CD14-positive monocyte (primary cell): ENCODE results near the gene FAF1. TPM values are rescaled to one million over a fixed set of nuclear protein-coding genes. Genes with fewer than 3 reads are reported as not detected.

Experiments
- DNase-seq, 3 donors: peaks; one replicate each; pipeline ENCODE4 v3.0.0-alpha.2; 2011 to 2022
- H2AFZ ChIP-seq: 2 replicates; pipeline ENCODE4 v1.6.0; 2012; ENCODE audit warnings: mild to moderate bottlenecking, low read depth, low read length, inconsistent platforms; ENCODE audit not compliant: insufficient read depth, poor library complexity, severe bottlenecking
- H3K27ac ChIP-seq, 2 donors: 1 replicate in 1 of 2; 2 replicates in 1 of 2; pipeline ENCODE4 v1.5.1; 2012 to 2013; ENCODE audit warnings: low read length in 2 of 2, control low read depth in 1 of 2, inconsistent platforms in 1 of 2, low read depth in 1 of 2, mild to moderate bottlenecking in 1 of 2
- H3K27me3 ChIP-seq, 2 donors: one replicate each; pipeline versions ENCODE4 v1.6.0 to v1.6.1; 2011 to 2013; ENCODE audit warnings: low read length in 2 of 2; ENCODE audit not compliant: control insufficient read depth in 2 of 2, insufficient read depth in 2 of 2
- H3K36me3 ChIP-seq, 2 donors: replicated peaks in 1 of 2; 1 replicate in 1 of 2; 2 replicates in 1 of 2; pipeline versions ENCODE4 v1.5.1 to v1.6.1; 2012 to 2013; ENCODE audit warnings: low read length in 2 of 2, control low read depth in 1 of 2, inconsistent platforms in 1 of 2, mild to moderate bottlenecking in 1 of 2; ENCODE audit not compliant: insufficient read depth in 2 of 2, control insufficient read depth in 1 of 2
- H3K4me1 ChIP-seq, 2 donors: 1 replicate in 1 of 2; 2 replicates in 1 of 2; pipeline versions ENCODE4 v1.5.1 to v1.6.1; 2012 to 2013; ENCODE audit warnings: low read length in 2 of 2, control low read depth in 1 of 2, inconsistent platforms in 1 of 2, mild to moderate bottlenecking in 1 of 2, moderate library complexity in 1 of 2; ENCODE audit not compliant: insufficient read depth in 2 of 2, control insufficient read depth in 1 of 2
- H3K4me2 ChIP-seq: replicated peaks from 2 replicates; pipeline ENCODE3; 2012; ENCODE audit warnings: low read length, moderate library complexity, mild to moderate bottlenecking; ENCODE audit not compliant: poor library complexity, severe bottlenecking; ENCODE audit errors: extremely low read depth
- H3K4me3 ChIP-seq, 3 experiments: fragments of 200-600 bp in 1 of 3; sonication (generic) in 1 of 3; replicated peaks in 1 of 3; 1 replicate in 2 of 3; 2 replicates in 1 of 3; pipeline ENCODE4 v1.5.1; 2011 to 2013; ENCODE audit warnings: low read length in 3 of 3, mild to moderate bottlenecking in 3 of 3, control low read depth in 2 of 3, low read depth in 2 of 3, inconsistent platforms in 1 of 3, moderate library complexity in 1 of 3
- H3K79me2 ChIP-seq: 2 replicates; pipeline ENCODE4 v1.6.0; 2012; ENCODE audit warnings: mild to moderate bottlenecking, control low read depth, inconsistent platforms, low read length, moderate library complexity; ENCODE audit not compliant: insufficient read depth
- H3K9ac ChIP-seq: 2 replicates; pipeline ENCODE4 v1.6.0; 2017; ENCODE audit warnings: low read length, mild to moderate bottlenecking; ENCODE audit not compliant: insufficient read depth, poor library complexity, severe bottlenecking
- H3K9me3 ChIP-seq, 2 donors: replicated peaks in 1 of 2; 1 replicate in 1 of 2; 2 replicates in 1 of 2; pipeline versions ENCODE4 v1.5.1 to v1.6.1; 2012 to 2013; ENCODE audit warnings: low read length in 2 of 2, control low read depth in 1 of 2; ENCODE audit not compliant: control insufficient read depth in 1 of 2, insufficient read depth in 1 of 2
- H4K20me1 ChIP-seq: 2 replicates; pipeline ENCODE4 v1.6.0; 2012; ENCODE audit warnings: mild to moderate bottlenecking, low read length, control low read depth, moderate library complexity; ENCODE audit not compliant: insufficient read depth
- H3K27ac Mint-ChIP-seq, 7 donors: one replicate each; pipeline ENCODE4 v1.8.0; 2020; ENCODE audit warnings: mild to moderate bottlenecking in 7 of 7, mixed read lengths in 7 of 7, moderate library complexity in 6 of 7, inconsistent platforms in 2 of 7
- H3K27me3 Mint-ChIP-seq, 3 donors: one replicate each; pipeline ENCODE4 v1.8.0; 2021 to 2022; ENCODE audit warnings: low read depth in 3 of 3, mild to moderate bottlenecking in 3 of 3, mixed read lengths in 3 of 3, moderate library complexity in 3 of 3, inconsistent platforms in 1 of 3
- H3K36me3 Mint-ChIP-seq, 2 donors: one replicate each; pipeline ENCODE4 v1.8.0; 2020; ENCODE audit warnings: mixed read lengths in 2 of 2, inconsistent platforms in 1 of 2, mild to moderate bottlenecking in 1 of 2
- H3K4me1 Mint-ChIP-seq: one replicate; pipeline ENCODE4 v1.8.0; 2020; ENCODE audit warnings: mild to moderate bottlenecking, mixed read lengths
- H3K4me3 Mint-ChIP-seq, 2 donors: one replicate each; pipeline ENCODE4 v1.8.0; 2020; ENCODE audit warnings: mild to moderate bottlenecking in 2 of 2, mixed read lengths in 2 of 2, moderate library complexity in 1 of 2
- H3K9me3 Mint-ChIP-seq, 7 donors: one replicate each; pipeline ENCODE4 v1.8.0; 2020 to 2022; ENCODE audit warnings: mixed read lengths in 7 of 7, mild to moderate bottlenecking in 6 of 7, moderate library complexity in 6 of 7, inconsistent platforms in 2 of 7
- CTCF ChIP-seq: fragments of 200-600 bp; IDR thresholded peaks from one replicate; pipeline ENCODE4 v1.8.0; 2022; ENCODE audit warnings: antibody characterized with exemption, mild to moderate bottlenecking
- WGBS: methylation state at CpG from one replicate; pipeline ENCODE4 v1.1.5; 2013; ENCODE audit warnings: missing lambda C conversion rate; ENCODE audit not compliant: insufficient coverage; 5-methylcytosine and 5-hydroxymethylcytosine counted together
- intact Hi-C, 2 donors: fragments of 100-400 bp; cut with micrococcal nuclease; formaldehyde crosslinking; loops; one replicate each; pipeline versions ENCODE4 v1.15.0 to v1.15.1; 2023
- polyA plus RNA-seq, 3 donors: library from polyadenylated mRNA; depleted of rRNA in 1 of 3; unstranded in 2 of 3; stranded (reverse) in 1 of 3; fragments of 300-500 nt in 2 of 3; fragments of >200 nt in 1 of 3; fragmentation: Illumina TruSeq in 2 of 3; gene quantifications; 1 replicate in 2 of 3; 2 replicates in 1 of 3; pipeline ENCODE4 v1.2.3, GENCODE V29; 2012 to 2021

FAF1 gene
- polyA plus RNA-seq, 3 donors: 11.4 to 29.6 (median 16.9) TPM

- H4K20me1 ChIP-seq: no peaks in the 10 kb centered on the region
- H3K79me2 ChIP-seq: no peaks in the 10 kb centered on the region
- no peaks in the 10 kb centered on the region for H3K4me1 ChIP-seq
- no peaks in the 10 kb centered on the region for H3K9me3 Mint-ChIP-seq
- no peak overlapping the region for H3K4me3 Mint-ChIP-seq
- H3K27me3 ChIP-seq: no peaks in the 10 kb centered on the region
- WGBS: no CpG with 5 or more reads among the region's 1 CpG
- no peak overlapping the region for H3K9ac ChIP-seq
- no peaks in the 10 kb centered on the region for H3K9me3 ChIP-seq
- no peaks in the 10 kb centered on the region for H3K27me3 Mint-ChIP-seq
- intact Hi-C loops: no loop called here
- no peaks in the 10 kb centered on the region for H3K4me1 Mint-ChIP-seq
- peaks cover 26 to 41% of the 10 kb centered on the region in 2 donors for H3K36me3 ChIP-seq
- H3K4me3 ChIP-seq: no peak overlapping the region
- DNase-seq: no peak
- H2AFZ ChIP-seq: no peak overlapping the region
- no peak overlapping the region for H3K27ac ChIP-seq
- TF ChIP-seq CTCF: no peak
- no peak overlapping the region for H3K4me2 ChIP-seq
- peaks cover 35 to 46% of the 10 kb centered on the region in 2 donors for H3K36me3 Mint-ChIP-seq
- no peak overlapping the region for H3K27ac Mint-ChIP-seq
These were observed 391.3 kb downstream of the FAF1 start for GRCh38 chr1:50568782-50569181.

GRCh38 chr1:50566405-50566804 is 393.7 kb downstream of the FAF1 start:
- Histone ChIP-seq H3K27me3 (no peaks in the 10 kb centered on the region), H4K20me1 (no peaks in the 10 kb centered on the region), H3K27ac (no peak overlapping the region), H3K9ac (no peak overlapping the region), H3K9me3 (no peaks in the 10 kb centered on the region), H3K4me2 (no peak overlapping the region), H2AFZ (no peak overlapping the region), H3K79me2 (no peaks in the 10 kb centered on the region), H3K36me3 (peaks cover 26 to 60% of the 10 kb centered on the region in 2 donors), H3K4me1 (no peaks in the 10 kb centered on the region), H3K4me3 (no peak overlapping the region)
- intact Hi-C loops: no loop called here
- Mint-ChIP-seq H3K4me1 (peaks cover 2% of the 10 kb centered on the region), H3K9me3 (peaks cover 0 to 5% (median 3%) of the 10 kb centered on the region in 7 donors), H3K27ac (no peak overlapping the region), H3K4me3 (no peak overlapping the region), H3K36me3 (peaks cover 46 to 47% of the 10 kb centered on the region in 2 donors), H3K27me3 (no peaks in the 10 kb centered on the region)
- no CpG with 5 or more reads among the region's 2 CpGs for WGBS
- TF ChIP-seq CTCF: no peak
- no peak for DNase-seq
